GM12891 (cell line): Measurements from ENCODE around the gene GON4L. TPM values are rescaled to one million over a fixed set of nuclear protein-coding genes. Genes with fewer than 3 reads are reported as not detected.
"Not testable (repeated sequence)": the region's sequence is repeated elsewhere in the genome, so short reads cannot be mapped to it uniquely, and the experiment has no call there.

ENCODE experiments used
- DNase-seq: peaks from one replicate; pipeline ENCODE4 v3.0.0; 2011; ENCODE audit warnings: low spot score; ENCODE audit not compliant: insufficient read length
- FAIRE-seq: peaks from 2 replicates; lab custom pipeline; 2011; peaks lifted over from hg19 to GRCh38; lab: Jason Lieb, UNC
- PAX5 ChIP-seq: IDR thresholded peaks from 2 replicates; pipeline ENCODE4 v1.6.1; 2011; ENCODE audit warnings: low read length, moderate library complexity, mild to moderate bottlenecking; ENCODE audit not compliant: insufficient read depth, severe bottlenecking
- POLR2A ChIP-seq: IDR thresholded peaks from 2 replicates; pipeline ENCODE4 v1.6.1; 2011; ENCODE audit warnings: low read depth, low read length, control low read depth
- POLR2AphosphoS5 ChIP-seq: IDR thresholded peaks from 2 replicates; pipeline ENCODE4 v1.6.1; 2011; ENCODE audit warnings: low read depth, low read length, control low read depth
- POU2F2 ChIP-seq: IDR thresholded peaks from 2 replicates; pipeline ENCODE4 v1.6.1; 2011; ENCODE audit warnings: low read depth, mild to moderate bottlenecking, control low read depth, low read length, moderate library complexity
- SPI1 ChIP-seq: IDR thresholded peaks from 2 replicates; pipeline ENCODE4 v1.6.1; 2011; ENCODE audit warnings: low read depth, low read length, control low read depth
- TAF1 ChIP-seq: IDR thresholded peaks from 2 replicates; pipeline ENCODE4 v1.6.1; 2011; ENCODE audit warnings: low read depth, low read length, control low read depth
- polyA plus RNA-seq: library from polyadenylated mRNA; unstranded; fragments of >200 nt; gene quantifications from one replicate; pipeline ENCODE4 v1.2.1, GENCODE V29; 2012; ENCODE audit warnings: low read depth, missing spikeins, inconsistent platforms; ENCODE audit not compliant: missing spikeins

Gene GON4L, protein sequence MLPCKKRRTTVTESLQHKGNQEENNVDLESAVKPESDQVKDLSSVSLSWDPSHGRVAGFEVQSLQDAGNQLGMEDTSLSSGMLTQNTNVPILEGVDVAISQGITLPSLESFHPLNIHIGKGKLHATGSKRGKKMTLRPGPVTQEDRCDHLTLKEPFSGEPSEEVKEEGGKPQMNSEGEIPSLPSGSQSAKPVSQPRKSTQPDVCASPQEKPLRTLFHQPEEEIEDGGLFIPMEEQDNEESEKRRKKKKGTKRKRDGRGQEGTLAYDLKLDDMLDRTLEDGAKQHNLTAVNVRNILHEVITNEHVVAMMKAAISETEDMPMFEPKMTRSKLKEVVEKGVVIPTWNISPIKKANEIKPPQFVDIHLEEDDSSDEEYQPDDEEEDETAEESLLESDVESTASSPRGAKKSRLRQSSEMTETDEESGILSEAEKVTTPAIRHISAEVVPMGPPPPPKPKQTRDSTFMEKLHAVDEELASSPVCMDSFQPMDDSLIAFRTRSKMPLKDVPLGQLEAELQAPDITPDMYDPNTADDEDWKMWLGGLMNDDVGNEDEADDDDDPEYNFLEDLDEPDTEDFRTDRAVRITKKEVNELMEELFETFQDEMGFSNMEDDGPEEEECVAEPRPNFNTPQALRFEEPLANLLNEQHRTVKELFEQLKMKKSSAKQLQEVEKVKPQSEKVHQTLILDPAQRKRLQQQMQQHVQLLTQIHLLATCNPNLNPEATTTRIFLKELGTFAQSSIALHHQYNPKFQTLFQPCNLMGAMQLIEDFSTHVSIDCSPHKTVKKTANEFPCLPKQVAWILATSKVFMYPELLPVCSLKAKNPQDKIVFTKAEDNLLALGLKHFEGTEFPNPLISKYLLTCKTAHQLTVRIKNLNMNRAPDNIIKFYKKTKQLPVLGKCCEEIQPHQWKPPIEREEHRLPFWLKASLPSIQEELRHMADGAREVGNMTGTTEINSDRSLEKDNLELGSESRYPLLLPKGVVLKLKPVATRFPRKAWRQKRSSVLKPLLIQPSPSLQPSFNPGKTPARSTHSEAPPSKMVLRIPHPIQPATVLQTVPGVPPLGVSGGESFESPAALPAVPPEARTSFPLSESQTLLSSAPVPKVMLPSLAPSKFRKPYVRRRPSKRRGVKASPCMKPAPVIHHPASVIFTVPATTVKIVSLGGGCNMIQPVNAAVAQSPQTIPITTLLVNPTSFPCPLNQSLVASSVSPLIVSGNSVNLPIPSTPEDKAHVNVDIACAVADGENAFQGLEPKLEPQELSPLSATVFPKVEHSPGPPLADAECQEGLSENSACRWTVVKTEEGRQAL (N-terminal part only)
- polyA plus RNA-seq, result 17.1 TPM

DNA sequence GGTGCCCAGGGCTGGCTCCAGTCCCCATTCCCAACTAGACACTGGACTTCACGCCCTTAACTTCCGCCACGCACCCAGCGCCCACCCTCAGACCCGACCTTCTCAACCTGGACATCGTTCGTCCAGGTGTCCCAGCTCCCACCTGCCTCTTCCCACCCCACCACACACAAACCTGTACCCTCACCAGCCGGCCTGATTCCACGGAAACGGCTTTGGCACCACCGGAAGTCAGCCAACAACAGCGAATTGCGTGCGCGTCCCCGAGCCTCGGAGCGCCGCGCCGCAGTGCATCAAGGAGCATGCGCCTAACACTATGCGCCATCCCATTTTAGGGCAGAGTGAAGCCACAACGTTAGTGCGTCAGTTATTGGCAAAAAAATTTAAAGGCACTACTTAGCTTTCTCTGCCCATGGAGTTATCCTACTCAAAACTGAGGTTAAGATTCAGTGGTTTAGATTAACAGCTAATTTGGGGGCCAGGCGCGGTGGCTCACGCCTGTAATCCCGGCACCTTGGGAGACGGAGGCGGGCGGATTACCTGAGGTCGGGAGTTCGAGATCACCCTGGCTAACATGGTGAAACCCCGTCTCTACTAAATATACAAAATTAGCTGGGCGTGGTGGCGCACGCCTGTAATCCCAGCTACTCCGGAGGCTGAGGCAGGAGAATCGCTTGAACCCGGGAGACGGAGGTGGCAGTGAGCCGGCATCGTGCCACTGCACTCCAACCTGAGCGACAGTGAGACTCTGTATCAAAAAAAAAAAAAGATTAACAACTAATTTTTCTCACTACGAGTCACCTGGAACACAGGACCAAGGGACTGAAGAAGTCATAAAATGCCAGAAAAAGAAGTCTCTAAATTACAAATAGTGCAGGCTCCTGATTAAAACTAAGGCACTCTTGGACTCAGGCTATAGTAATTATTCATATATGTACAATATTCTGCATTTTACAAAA is at the start of gene GON4L:
GON4L (minus strand) TSS at position 240 of the 956 bp plus-strand sequence. CDS start 3,434 bp downstream, outside the sequence.
- peak; percentile 96 for FAIRE-seq
- 0 out of 2 replicates have a peak, but pooled peaks have one; percentile 13 for TF ChIP-seq POU2F2
- TF ChIP-seq POLR2A, result peak; percentile 88
- no peak for TF ChIP-seq PAX5
- TF ChIP-seq SPI1, result no peak
- peak; percentile 65 for TF ChIP-seq TAF1
- TF ChIP-seq POLR2AphosphoS5, result peak; percentile 92
- DNase-seq, result peak; percentile 80

DNA sequence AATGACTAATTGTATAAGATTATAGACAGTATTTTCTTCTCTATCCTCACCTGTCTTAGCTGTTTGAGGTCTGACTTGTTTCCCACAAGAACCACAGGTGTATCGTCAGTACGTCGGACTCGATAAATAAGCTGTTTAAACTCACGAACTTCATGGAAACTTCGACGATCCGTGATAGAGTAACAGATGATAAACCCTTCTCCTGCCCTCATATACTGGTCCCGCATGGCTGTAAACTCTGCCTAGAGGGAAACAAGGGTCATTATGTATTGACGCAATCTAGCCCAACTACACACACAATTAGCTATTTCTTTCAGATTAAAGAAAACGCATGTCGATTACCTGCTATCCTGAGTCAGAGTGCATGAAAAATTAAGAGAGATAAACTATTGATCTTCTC is 47.2 kb upstream of the GON4L start:
- no peak for TF ChIP-seq TAF1
- TF ChIP-seq POU2F2, result no peak
- no peak for TF ChIP-seq SPI1
- TF ChIP-seq POLR2A, result no peak
- no peak for TF ChIP-seq PAX5
- no peak for TF ChIP-seq POLR2AphosphoS5
- no peak for FAIRE-seq
- no peak for DNase-seq

DNA sequence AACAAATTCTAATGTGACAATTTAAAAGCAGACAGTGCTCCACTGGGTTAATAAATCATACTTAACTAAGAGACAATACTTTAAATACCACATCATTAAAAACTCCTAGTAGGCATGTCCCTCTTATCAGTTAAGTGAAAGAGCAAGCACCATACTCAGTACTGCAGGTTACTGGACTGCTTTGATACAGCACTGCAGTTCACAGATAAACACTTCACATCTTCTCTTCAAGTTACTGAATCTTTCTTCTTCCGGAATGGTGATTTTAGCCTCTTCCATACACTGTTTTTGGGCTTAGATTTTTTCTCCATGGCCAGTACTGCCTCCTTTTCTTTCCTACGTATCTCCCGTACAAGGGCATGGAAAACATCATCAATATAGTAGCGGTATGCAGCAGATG is 43.1 kb upstream of the GON4L start:
- TF ChIP-seq PAX5 (no peak), POU2F2 (no peak), TAF1 (no peak), POLR2A (no peak), POLR2AphosphoS5 (no peak), SPI1 (no peak)
- FAIRE-seq (no peak), DNase-seq (no peak)

DNA sequence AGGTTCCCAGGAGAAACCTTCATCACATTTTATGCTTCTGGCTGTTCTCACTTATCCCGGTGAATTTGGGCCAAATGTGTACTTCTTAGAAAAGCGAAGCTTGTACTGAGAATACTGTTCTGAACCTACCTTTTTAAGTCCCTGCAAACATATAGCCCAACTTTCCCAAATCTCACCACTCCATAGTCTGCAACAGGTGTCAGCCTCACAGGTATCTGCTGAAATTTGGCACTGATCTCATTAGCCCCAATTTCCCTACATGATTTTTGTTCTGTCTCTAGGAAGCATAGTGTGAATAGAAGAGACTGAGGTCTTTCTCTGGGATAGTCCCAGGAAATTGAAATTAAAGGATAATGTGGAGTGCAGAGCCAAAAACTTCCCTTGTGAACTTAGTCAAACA is 42.7 kb upstream of the GON4L start:
- no peak for DNase-seq
- TF ChIP-seq TAF1, result no peak
- no peak for TF ChIP-seq POLR2A
- no peak for TF ChIP-seq POU2F2
- TF ChIP-seq POLR2AphosphoS5, result no peak
- TF ChIP-seq PAX5, result no peak
- TF ChIP-seq SPI1, result no peak
- FAIRE-seq, result no peak

DNA sequence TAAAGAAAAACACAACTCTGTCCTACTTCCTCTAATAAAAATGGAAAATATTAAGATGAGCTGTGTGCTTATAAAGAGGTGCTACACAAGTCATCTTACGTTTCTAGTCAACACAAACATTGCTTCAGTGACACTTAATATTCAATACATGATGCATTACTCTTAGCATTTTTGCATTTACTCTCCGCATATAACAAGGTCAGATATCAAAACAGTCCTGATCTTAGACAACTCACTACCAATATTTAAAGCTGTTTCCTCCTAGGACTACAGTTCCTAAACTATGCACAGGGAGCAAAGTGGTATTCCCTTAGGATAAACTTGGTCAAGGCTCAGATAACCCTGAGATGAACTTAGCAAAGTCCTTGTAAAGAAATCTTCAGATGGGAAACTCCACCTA is 41.9 kb upstream of the GON4L start:
- TF ChIP-seq PAX5, result no peak
- TF ChIP-seq TAF1, result no peak
- TF ChIP-seq POU2F2, result no peak
- no peak for TF ChIP-seq SPI1
- no peak for TF ChIP-seq POLR2AphosphoS5
- no peak for TF ChIP-seq POLR2A
- DNase-seq (no peak), FAIRE-seq (no peak)

DNA sequence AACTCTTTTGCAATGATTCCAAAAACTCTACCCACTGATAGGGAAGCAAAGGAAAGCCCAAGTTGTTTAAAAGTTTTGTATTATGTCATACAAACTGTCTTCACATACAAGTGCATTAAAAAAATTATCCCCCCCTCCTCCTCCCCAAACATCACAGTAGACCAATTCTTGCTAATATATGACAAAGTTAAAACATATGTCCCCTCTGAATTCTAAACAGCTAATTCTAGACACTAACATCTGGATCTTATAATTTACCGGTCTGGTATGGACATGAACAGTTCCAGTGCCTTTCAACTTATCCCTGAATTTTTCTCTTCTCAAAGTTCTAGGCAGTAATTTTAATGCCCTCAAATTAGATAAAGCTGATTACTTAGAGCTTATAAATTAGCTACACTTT is 40.7 kb upstream of the GON4L start:
- FAIRE-seq (no peak), DNase-seq (no peak)
- TF ChIP-seq POLR2A, result no peak
- no peak for TF ChIP-seq TAF1
- TF ChIP-seq POU2F2, result no peak
- TF ChIP-seq SPI1, result no peak
- no peak for TF ChIP-seq PAX5
- TF ChIP-seq POLR2AphosphoS5, result no peak

DNA sequence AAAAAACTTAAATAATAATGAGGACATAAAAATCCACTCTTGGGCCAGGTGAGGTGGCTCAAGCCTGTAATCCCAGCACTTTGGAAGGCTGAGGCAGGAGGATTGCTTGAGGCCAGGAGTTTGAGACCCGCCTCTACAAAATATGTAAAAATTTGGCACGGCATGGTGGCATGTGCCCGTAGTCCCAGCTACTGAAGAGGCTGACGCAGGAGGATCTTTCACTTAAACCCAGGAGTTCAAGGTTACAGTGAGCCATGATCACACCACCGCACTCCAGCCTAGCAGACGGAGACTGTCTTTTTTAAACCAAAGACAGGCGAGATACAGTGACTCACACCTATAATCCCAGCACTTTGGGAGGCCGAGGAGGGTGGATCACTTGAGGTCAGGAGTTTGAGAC is 39.5 kb upstream of the GON4L start:
- not testable (repeated sequence) for DNase-seq, FAIRE-seq

DNA sequence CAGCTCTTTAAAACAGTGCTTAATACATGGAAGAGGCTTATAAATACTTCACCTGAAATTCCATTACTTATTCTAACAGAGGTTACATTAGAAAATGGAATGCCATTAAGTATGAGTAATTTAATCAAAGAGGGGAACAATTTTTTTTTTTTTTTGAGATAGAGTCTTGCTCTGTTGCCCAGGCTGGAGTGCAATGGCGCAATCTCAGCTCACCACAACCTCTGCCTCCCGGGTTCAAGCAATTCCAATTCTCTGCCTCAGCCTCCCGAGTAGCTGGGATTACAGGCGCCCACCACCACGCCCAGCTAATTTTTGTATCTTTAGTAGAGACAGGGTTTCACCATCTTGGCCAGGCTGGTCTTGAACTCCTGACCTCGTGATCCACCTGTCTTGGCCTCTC is 38.6 kb upstream of the GON4L start:
- not testable (repeated sequence) for FAIRE-seq, DNase-seq
